ENCODE measurements around the gene SPATA12.
A peak's percentile ranks its signal among the peaks of the same experiment; 100 is the strongest.
"Not testable (repeated sequence)": the region's sequence is repeated elsewhere in the genome, so short reads cannot be mapped to it uniquely, and the experiment has no call there.

Gene SPATA12

GRCh38 chr3:57080171-57080570 is 19.7 kb downstream of the SPATA12 start:
- Mint-ChIP-seq H3K9me3 (no peaks in the 10 kb centered on the region), H3K27me3 (peaks cover 43 to 58% of the 10 kb centered on the region in 2 donors), H3K4me3 (peak overlapping the region; percentile 42 to 66), H3K4me1 (ENCODE audit: low read depth in 2 of 2) (peaks cover 5 to 10% of the 10 kb centered on the region in 2 donors), H3K36me3 (ENCODE audit: insufficient read depth) (no peaks in the 10 kb centered on the region), H3K27ac (no peak overlapping the region)
- DNase-seq, result no peak
- ATAC-seq (replicated peaks), result no peak

GRCh38 chr3:57081173-57081572 is 20.7 kb downstream of the SPATA12 start:
- ATAC-seq (replicated peaks) (no peak), DNase-seq (no peak)
- Mint-ChIP-seq H3K9me3 (no peaks in the 10 kb centered on the region), H3K27me3 (peaks cover 37 to 48% of the 10 kb centered on the region in 2 donors), H3K36me3 (ENCODE audit: insufficient read depth) (no peaks in the 10 kb centered on the region), H3K4me3 (no peak overlapping the region), H3K4me1 (ENCODE audit: low read depth in 2 of 2) (peaks cover 5 to 10% of the 10 kb centered on the region in 2 donors), H3K27ac (no peak overlapping the region)

- H3K4me3 Mint-ChIP-seq, result no peak overlapping the region
These were observed 22.0 kb downstream of the SPATA12 start for GRCh38 chr3:57082481-57082880.

GRCh38 chr3:57083266-57083995 is 23.0 kb downstream of the SPATA12 start:
- ATAC-seq (replicated peaks); H3K27ac Mint-ChIP-seq; H3K9me3 Mint-ChIP-seq; H3K36me3 Mint-ChIP-seq (ENCODE audit: insufficient read depth); H3K4me1 Mint-ChIP-seq (ENCODE audit: low read depth in 2 of 2); H3K4me3 Mint-ChIP-seq; DNase-seq: not testable (repeated sequence)
- H3K27me3 Mint-ChIP-seq, result peaks cover 16 to 29% of the 10 kb centered on the region in 2 donors

More at GRCh38 chr3:57082481-57082880, 22.0 kb downstream of the SPATA12 start:
- ATAC-seq (replicated peaks), result no peak
- Mint-ChIP-seq H3K9me3 (no peaks in the 10 kb centered on the region), H3K27me3 (peaks cover 24 to 35% of the 10 kb centered on the region in 2 donors), H3K36me3 (ENCODE audit: insufficient read depth) (no peaks in the 10 kb centered on the region), H3K27ac (no peak overlapping the region), H3K4me1 (ENCODE audit: low read depth in 2 of 2) (peaks cover 5 to 8% of the 10 kb centered on the region in 2 donors)
- no peak for DNase-seq

GRCh38 chr3:57085211-57085610 is 24.7 kb downstream of the SPATA12 start:
- Mint-ChIP-seq H3K36me3 (ENCODE audit: insufficient read depth) (no peaks in the 10 kb centered on the region), H3K9me3 (no peaks in the 10 kb centered on the region), H3K27ac (no peak overlapping the region), H3K27me3 (peaks cover 16 to 33% of the 10 kb centered on the region in 2 donors), H3K4me3 (no peak overlapping the region), H3K4me1 (ENCODE audit: low read depth in 2 of 2) (no peaks in the 10 kb centered on the region)
- ATAC-seq (replicated peaks) (no peak), DNase-seq (no peak)

- no peak overlapping the region for H3K4me3 Mint-ChIP-seq
These were observed 25.7 kb downstream of the SPATA12 start for GRCh38 chr3:57086201-57086600.

GRCh38 chr3:57087361-57088092 is 27.1 kb downstream of the SPATA12 start:
- no peak for DNase-seq
- no peaks in the 10 kb centered on the region for H3K36me3 Mint-ChIP-seq (ENCODE audit: insufficient read depth)
- H3K27ac Mint-ChIP-seq, result no peak overlapping the region

More at GRCh38 chr3:57086201-57086600, 25.7 kb downstream of the SPATA12 start:
- Mint-ChIP-seq H3K9me3 (no peaks in the 10 kb centered on the region), H3K36me3 (ENCODE audit: insufficient read depth) (no peaks in the 10 kb centered on the region), H3K27me3 (peaks cover 6 to 31% of the 10 kb centered on the region in 2 donors), H3K4me1 (ENCODE audit: low read depth in 2 of 2) (no peaks in the 10 kb centered on the region), H3K27ac (no peak overlapping the region)
- ATAC-seq (replicated peaks) (no peak), DNase-seq (no peak)

GRCh38 chr3:57088503-57088902 is 28.0 kb downstream of the SPATA12 start:
- ATAC-seq (replicated peaks) (no peak), DNase-seq (no peak)
- peaks cover 6 to 26% of the 10 kb centered on the region in 2 donors for H3K27me3 Mint-ChIP-seq
- no peak overlapping the region for H3K27ac Mint-ChIP-seq
- H3K4me1 Mint-ChIP-seq (ENCODE audit: low read depth in 2 of 2), result no peaks in the 10 kb centered on the region
- H3K4me3 Mint-ChIP-seq, result no peak overlapping the region
- no peaks in the 10 kb centered on the region for H3K36me3 Mint-ChIP-seq (ENCODE audit: insufficient read depth)
- H3K9me3 Mint-ChIP-seq, result no peaks in the 10 kb centered on the region

More at GRCh38 chr3:57087361-57088092, 27.1 kb downstream of the SPATA12 start:
- no peaks in the 10 kb centered on the region for H3K9me3 Mint-ChIP-seq
- no peak for ATAC-seq (replicated peaks)
- H3K4me3 Mint-ChIP-seq, result no peak overlapping the region
- peaks cover 6 to 26% of the 10 kb centered on the region in 2 donors for H3K27me3 Mint-ChIP-seq
- no peaks in the 10 kb centered on the region for H3K4me1 Mint-ChIP-seq (ENCODE audit: low read depth in 2 of 2)

- Mint-ChIP-seq H3K9me3 (no peaks in the 10 kb centered on the region), H3K27ac (no peak overlapping the region), H3K36me3 (ENCODE audit: insufficient read depth) (no peaks in the 10 kb centered on the region), H3K4me1 (ENCODE audit: low read depth in 2 of 2) (no peaks in the 10 kb centered on the region), H3K27me3 (peaks cover 10 to 26% of the 10 kb centered on the region in 2 donors), H3K4me3 (no peak overlapping the region)
- DNase-seq (no peak), ATAC-seq (replicated peaks) (no peak)
These were observed 28.6 kb downstream of the SPATA12 start for GRCh38 chr3:57089043-57089442.

GRCh38 chr3:57091521-57092273 is 31.2 kb downstream of the SPATA12 start:
- no peaks in the 10 kb centered on the region for H3K36me3 Mint-ChIP-seq (ENCODE audit: insufficient read depth)
- H3K27ac Mint-ChIP-seq, result no peak overlapping the region
- no peaks in the 10 kb centered on the region for H3K4me1 Mint-ChIP-seq (ENCODE audit: low read depth in 2 of 2)
- peaks cover 19 to 34% of the 10 kb centered on the region in 2 donors for H3K27me3 Mint-ChIP-seq
- no peak for DNase-seq
- no peak overlapping the region for H3K4me3 Mint-ChIP-seq
- no peaks in the 10 kb centered on the region for H3K9me3 Mint-ChIP-seq
- ATAC-seq (replicated peaks), result no peak

- Mint-ChIP-seq H3K4me1 (ENCODE audit: low read depth in 2 of 2) (no peaks in the 10 kb centered on the region), H3K36me3 (ENCODE audit: insufficient read depth) (no peaks in the 10 kb centered on the region), H3K27me3 (peaks cover 18 to 33% of the 10 kb centered on the region in 2 donors), H3K4me3 (no peak overlapping the region), H3K9me3 (no peaks in the 10 kb centered on the region), H3K27ac (no peak overlapping the region)
- ATAC-seq (replicated peaks) (no peak), DNase-seq (no peak)
These were observed 33.0 kb downstream of the SPATA12 start for GRCh38 chr3:57093489-57093888.

- no peaks in the 10 kb centered on the region for H3K9me3 Mint-ChIP-seq
- DNase-seq (no peak), ATAC-seq (replicated peaks) (no peak)
- no peak overlapping the region for H3K27ac Mint-ChIP-seq
- no peaks in the 10 kb centered on the region for H3K4me1 Mint-ChIP-seq (ENCODE audit: low read depth in 2 of 2)
- no peak overlapping the region for H3K4me3 Mint-ChIP-seq
- no peaks in the 10 kb centered on the region for H3K36me3 Mint-ChIP-seq (ENCODE audit: insufficient read depth)
- H3K27me3 Mint-ChIP-seq, result peaks cover 18 to 33% of the 10 kb centered on the region in 2 donors
These were observed 33.6 kb downstream of the SPATA12 start for GRCh38 chr3:57093971-57094535.

- no peak overlapping the region for H3K27ac Mint-ChIP-seq
- no peak for ATAC-seq (replicated peaks)
- peaks cover 18 to 29% of the 10 kb centered on the region in 2 donors for H3K27me3 Mint-ChIP-seq
- DNase-seq, result no peak
- no peaks in the 10 kb centered on the region for H3K4me1 Mint-ChIP-seq (ENCODE audit: low read depth in 2 of 2)
- H3K9me3 Mint-ChIP-seq, result no peaks in the 10 kb centered on the region
- no peak overlapping the region for H3K4me3 Mint-ChIP-seq
- H3K36me3 Mint-ChIP-seq (ENCODE audit: insufficient read depth), result no peaks in the 10 kb centered on the region
These were observed 34.1 kb downstream of the SPATA12 start for GRCh38 chr3:57094575-57094974.

Measured in effector memory CD8-positive, alpha-beta T cell (primary cell).